Stimulated activated memory B cell treated with anti-CD40 and anti-IgM and Interleukin-4, amounts not matched to agents 10 μg/mL and 1 μg/mL and 100 μg/mL, for 72 hours (primary cell): ENCODE measurements around the gene DGCR2.
A peak's percentile ranks its signal among the peaks of the same experiment; 100 is the strongest.
"Not testable (repeated sequence)": the region's sequence is repeated elsewhere in the genome, so short reads cannot be mapped to it uniquely, and the experiment has no call there.

ENCODE experiments used
- ATAC-seq: fragments of 150-1000 bp; cut with Tn5 transposase; 2 replicates; pipeline ENCODE4 v1.10.0; 2021
- H3K27ac Mint-ChIP-seq: one replicate; pipeline ENCODE4 v1.8.0; 2022; ENCODE audit warnings: mild to moderate bottlenecking, mixed read lengths
- H3K27me3 Mint-ChIP-seq: one replicate; pipeline ENCODE4 v1.8.0; 2022; ENCODE audit warnings: mixed read lengths
- H3K36me3 Mint-ChIP-seq: one replicate; pipeline ENCODE4 v1.8.0; 2022; ENCODE audit warnings: mixed read lengths
- H3K4me1 Mint-ChIP-seq: one replicate; pipeline ENCODE4 v1.8.0; 2022; ENCODE audit warnings: mixed read lengths
- H3K4me3 Mint-ChIP-seq: one replicate; pipeline ENCODE4 v1.8.0; 2022; ENCODE audit warnings: mild to moderate bottlenecking, moderate library complexity, mixed read lengths
- H3K9me3 Mint-ChIP-seq: one replicate; pipeline ENCODE4 v1.8.0; 2022; ENCODE audit warnings: mixed read lengths

DGCR2 gene

GRCh38 chr22:19059481-19060278, 62.5 kb downstream of the DGCR2 start:
- Mint-ChIP-seq H3K27ac (no peak overlapping the region), H3K27me3 (no peaks in the 10 kb centered on the region), H3K4me1 (no peaks in the 10 kb centered on the region), H3K9me3 (no peaks in the 10 kb centered on the region), H3K4me3 (no peak overlapping the region), H3K36me3 (peaks cover 54% of the 10 kb centered on the region)
- ATAC-seq: no peak

- ATAC-seq: no peak
- Mint-ChIP-seq H3K4me1 (no peaks in the 10 kb centered on the region), H3K36me3 (peaks cover 58% of the 10 kb centered on the region), H3K27me3 (no peaks in the 10 kb centered on the region), H3K9me3 (no peaks in the 10 kb centered on the region), H3K27ac (no peak overlapping the region), H3K4me3 (no peak overlapping the region)
Measured at GRCh38 chr22:19058713-19059451, 63.3 kb downstream of the DGCR2 start.

GRCh38 chr22:19057999-19058491, 64.2 kb downstream of the DGCR2 start:
- H3K4me1 Mint-ChIP-seq: no peaks in the 10 kb centered on the region
- H3K27me3 Mint-ChIP-seq: no peaks in the 10 kb centered on the region
- ATAC-seq: no peak
- no peak overlapping the region for H3K27ac Mint-ChIP-seq
- H3K9me3 Mint-ChIP-seq: no peaks in the 10 kb centered on the region
- H3K4me3 Mint-ChIP-seq: no peak overlapping the region
- peaks cover 65% of the 10 kb centered on the region for H3K36me3 Mint-ChIP-seq

- H3K9me3 Mint-ChIP-seq: no peaks in the 10 kb centered on the region
- H3K27ac Mint-ChIP-seq: no peak overlapping the region
- no peak overlapping the region for H3K4me3 Mint-ChIP-seq
- H3K4me1 Mint-ChIP-seq: no peaks in the 10 kb centered on the region
- peak; percentile 20 for ATAC-seq
- H3K36me3 Mint-ChIP-seq: peaks cover 65% of the 10 kb centered on the region
- H3K27me3 Mint-ChIP-seq: no peaks in the 10 kb centered on the region
Measured at GRCh38 chr22:19057539-19057938, 64.7 kb downstream of the DGCR2 start.

- Mint-ChIP-seq H3K27me3 (no peaks in the 10 kb centered on the region), H3K4me1 (no peaks in the 10 kb centered on the region), H3K27ac (no peak overlapping the region), H3K9me3 (no peaks in the 10 kb centered on the region), H3K36me3 (peaks cover 69% of the 10 kb centered on the region), H3K4me3 (no peak overlapping the region)
- ATAC-seq: no peak
Measured at GRCh38 chr22:19056951-19057401, 65.2 kb downstream of the DGCR2 start.

GRCh38 chr22:19055801-19056200, 66.4 kb downstream of the DGCR2 start:
- ATAC-seq: no peak
- no peaks in the 10 kb centered on the region for H3K9me3 Mint-ChIP-seq
- no peak overlapping the region for H3K27ac Mint-ChIP-seq
- no peak overlapping the region for H3K4me3 Mint-ChIP-seq
- no peaks in the 10 kb centered on the region for H3K4me1 Mint-ChIP-seq
- H3K27me3 Mint-ChIP-seq: no peaks in the 10 kb centered on the region
- peaks cover 78% of the 10 kb centered on the region for H3K36me3 Mint-ChIP-seq

GRCh38 chr22:19052941-19053541, 69.2 kb downstream of the DGCR2 start:
- Mint-ChIP-seq H3K36me3 (peaks cover 76% of the 10 kb centered on the region), H3K27me3 (no peaks in the 10 kb centered on the region), H3K27ac (no peak overlapping the region), H3K4me1 (no peaks in the 10 kb centered on the region), H3K4me3 (no peak overlapping the region), H3K9me3 (no peaks in the 10 kb centered on the region)
- no peak for ATAC-seq

- ATAC-seq: no peak
- Mint-ChIP-seq H3K27me3 (no peaks in the 10 kb centered on the region), H3K36me3 (peaks cover 78% of the 10 kb centered on the region), H3K4me1 (no peaks in the 10 kb centered on the region), H3K27ac (no peak overlapping the region), H3K9me3 (no peaks in the 10 kb centered on the region), H3K4me3 (no peak overlapping the region)
Measured at GRCh38 chr22:19051381-19052072, 70.7 kb downstream of the DGCR2 start.

GRCh38 chr22:19050847-19051246, 71.4 kb downstream of the DGCR2 start:
- H3K4me3 Mint-ChIP-seq, ATAC-seq, H3K4me1 Mint-ChIP-seq, H3K27me3 Mint-ChIP-seq, H3K9me3 Mint-ChIP-seq, H3K27ac Mint-ChIP-seq: not testable (repeated sequence)
- H3K36me3 Mint-ChIP-seq: peaks cover 73% of the 10 kb centered on the region

- Mint-ChIP-seq H3K27ac (no peak overlapping the region), H3K4me3 (no peak overlapping the region), H3K36me3 (peaks cover 73% of the 10 kb centered on the region)
Measured at GRCh38 chr22:19050117-19050516, 72.1 kb downstream of the DGCR2 start.

GRCh38 chr22:19048531-19048930, 73.7 kb downstream of the DGCR2 start:
- no peaks in the 10 kb centered on the region for H3K27me3 Mint-ChIP-seq
- no peak overlapping the region for H3K4me3 Mint-ChIP-seq
- no peaks in the 10 kb centered on the region for H3K4me1 Mint-ChIP-seq
- no peak overlapping the region for H3K27ac Mint-ChIP-seq
- H3K9me3 Mint-ChIP-seq: no peaks in the 10 kb centered on the region
- peaks cover 73% of the 10 kb centered on the region for H3K36me3 Mint-ChIP-seq
- no peak for ATAC-seq

More at GRCh38 chr22:19050117-19050516, 72.1 kb downstream of the DGCR2 start:
- Mint-ChIP-seq H3K4me1 (no peaks in the 10 kb centered on the region), H3K9me3 (no peaks in the 10 kb centered on the region), H3K27me3 (no peaks in the 10 kb centered on the region)
- ATAC-seq: no peak

GRCh38 chr22:19047993-19048392, 74.2 kb downstream of the DGCR2 start:
- Mint-ChIP-seq H3K36me3 (peaks cover 72% of the 10 kb centered on the region), H3K4me1 (no peaks in the 10 kb centered on the region), H3K9me3 (no peaks in the 10 kb centered on the region), H3K27ac (no peak overlapping the region), H3K27me3 (no peaks in the 10 kb centered on the region), H3K4me3 (no peak overlapping the region)
- ATAC-seq: no peak

- no peaks in the 10 kb centered on the region for H3K27me3 Mint-ChIP-seq
- H3K4me3 Mint-ChIP-seq: no peak overlapping the region
- peaks cover 70% of the 10 kb centered on the region for H3K36me3 Mint-ChIP-seq
- H3K9me3 Mint-ChIP-seq: no peaks in the 10 kb centered on the region
- no peak overlapping the region for H3K27ac Mint-ChIP-seq
- H3K4me1 Mint-ChIP-seq: no peaks in the 10 kb centered on the region
- no peak for ATAC-seq
Measured at GRCh38 chr22:19046719-19047609, 75.2 kb downstream of the DGCR2 start.

- Mint-ChIP-seq H3K27me3 (no peaks in the 10 kb centered on the region), H3K4me3 (no peak overlapping the region), H3K36me3 (peaks cover 70% of the 10 kb centered on the region), H3K9me3 (no peaks in the 10 kb centered on the region), H3K4me1 (no peaks in the 10 kb centered on the region), H3K27ac (no peak overlapping the region)
- no peak for ATAC-seq
Measured at GRCh38 chr22:19046287-19046686, 75.9 kb downstream of the DGCR2 start.
